Endothelial cell of umbilical vein (primary cell): ENCODE data around the gene SLC38A11.

Source experiments
- FOS ChIP-seq: IDR thresholded peaks from 2 replicates; pipeline ENCODE4 v1.6.1; 2011; ENCODE audit warnings: mild to moderate bottlenecking, low read length, moderate library complexity, borderline replicate concordance; ENCODE audit not compliant: insufficient read depth
- TF ChIP-seq, protein P1 (sequence below), 2 donors: IDR thresholded peaks; 1 replicate in 1 of 2; 2 replicates in 1 of 2; pipeline ENCODE4 v1.5.1; 2011; ENCODE audit warnings: low read length in 2 of 2, mild to moderate bottlenecking in 2 of 2, moderate library complexity in 2 of 2, control low read depth in 1 of 2, inconsistent platforms in 1 of 2, low read depth in 1 of 2; ENCODE audit not compliant: insufficient read depth in 1 of 2; ENCODE audit errors: extremely low read depth in 1 of 2

DNA sequence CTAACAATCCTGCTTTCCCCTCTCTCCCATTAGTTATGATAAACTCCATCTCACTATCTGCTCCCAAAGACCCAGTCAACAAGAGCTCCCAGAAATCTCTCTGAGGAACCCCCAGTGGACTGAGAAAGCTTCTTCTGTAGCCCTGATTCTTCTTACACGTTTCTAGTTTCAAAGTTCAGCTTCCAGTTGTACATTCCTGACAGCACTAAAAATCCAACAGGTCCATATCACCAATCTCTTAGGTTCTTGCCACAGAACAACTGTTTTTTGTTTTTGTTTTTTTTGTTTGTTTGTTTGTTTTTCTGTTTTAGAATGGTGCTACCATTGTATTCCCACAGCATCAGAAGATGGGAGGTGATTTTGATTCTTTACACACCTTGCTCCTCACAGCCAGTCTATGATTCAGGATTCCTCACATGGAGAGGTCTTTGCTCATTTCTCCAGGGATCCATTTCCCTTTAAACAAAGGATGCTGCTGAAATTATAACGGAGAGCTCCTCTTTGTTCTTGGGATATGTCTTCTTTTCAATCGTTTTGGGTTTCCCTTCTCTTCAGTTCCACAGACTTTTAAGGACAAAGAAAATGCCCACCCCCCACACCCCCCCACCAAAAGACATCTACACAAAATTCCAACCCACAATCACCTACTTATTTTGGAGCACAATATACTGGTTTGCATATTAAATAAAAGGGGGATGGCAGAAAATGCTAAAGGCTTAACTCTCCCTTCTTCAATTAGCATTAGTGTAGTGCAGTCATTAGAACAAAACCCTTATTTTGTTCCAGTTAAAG lies 57.7 kb downstream of the SLC38A11 start:
- TF ChIP-seq, protein P1, sequence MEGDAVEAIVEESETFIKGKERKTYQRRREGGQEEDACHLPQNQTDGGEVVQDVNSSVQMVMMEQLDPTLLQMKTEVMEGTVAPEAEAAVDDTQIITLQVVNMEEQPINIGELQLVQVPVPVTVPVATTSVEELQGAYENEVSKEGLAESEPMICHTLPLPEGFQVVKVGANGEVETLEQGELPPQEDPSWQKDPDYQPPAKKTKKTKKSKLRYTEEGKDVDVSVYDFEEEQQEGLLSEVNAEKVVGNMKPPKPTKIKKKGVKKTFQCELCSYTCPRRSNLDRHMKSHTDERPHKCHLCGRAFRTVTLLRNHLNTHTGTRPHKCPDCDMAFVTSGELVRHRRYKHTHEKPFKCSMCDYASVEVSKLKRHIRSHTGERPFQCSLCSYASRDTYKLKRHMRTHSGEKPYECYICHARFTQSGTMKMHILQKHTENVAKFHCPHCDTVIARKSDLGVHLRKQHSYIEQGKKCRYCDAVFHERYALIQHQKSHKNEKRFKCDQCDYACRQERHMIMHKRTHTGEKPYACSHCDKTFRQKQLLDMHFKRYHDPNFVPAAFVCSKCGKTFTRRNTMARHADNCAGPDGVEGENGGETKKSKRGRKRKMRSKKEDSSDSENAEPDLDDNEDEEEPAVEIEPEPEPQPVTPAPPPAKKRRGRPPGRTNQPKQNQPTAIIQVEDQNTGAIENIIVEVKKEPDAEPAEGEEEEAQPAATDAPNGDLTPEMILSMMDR (IDR thresholded peaks at IDR 0.05; ENCODE audit: extremely low read depth in 1 of 2, insufficient read depth in 1 of 2, low read depth in 1 of 2, low read length in 2 of 2): no peak
- no peak for TF ChIP-seq FOS
